Measurements from ENCODE around the gene OPCML.

GRCh38 chr11:132904091-132904490 lies 628.2 kb downstream of the OPCML start:
- TF ChIP-seq CTCF (conservative IDR thresholded peaks at IDR 0.05) = no peak
- TF ChIP-seq EZH2 (IDR thresholded peaks at IDR 0.05; ENCODE audit: low read depth) = no peak

Measured in PC-9 (cell line).